Nephron (organoid): ENCODE results near the gene TRIM44.

Experiments used
- H3K27ac Mint-ChIP-seq, 3 experiments: 2 replicates each; pipeline ENCODE4 v1.8.0; 2020; ENCODE audit warnings: mixed read lengths in 3 of 3, mild to moderate bottlenecking in 2 of 3, moderate library complexity in 1 of 3
- H3K27me3 Mint-ChIP-seq: 2 replicates; pipeline ENCODE4 v1.8.0; 2021; ENCODE audit warnings: low read depth, mild to moderate bottlenecking, moderate library complexity, mixed read lengths
- H3K36me3 Mint-ChIP-seq: 2 replicates; pipeline ENCODE4 v1.8.0; 2020; ENCODE audit warnings: low read depth, mixed read lengths
- H3K4me1 Mint-ChIP-seq: 2 replicates; pipeline ENCODE4 v1.8.0; 2020; ENCODE audit warnings: mixed read lengths
- H3K4me3 Mint-ChIP-seq, 3 experiments: 2 replicates each; pipeline ENCODE4 v1.8.0; 2020; ENCODE audit warnings: mild to moderate bottlenecking in 3 of 3, mixed read lengths in 3 of 3, moderate library complexity in 2 of 3
- H3K9me3 Mint-ChIP-seq: 2 replicates; pipeline ENCODE4 v1.8.0; 2020; ENCODE audit warnings: mixed read lengths
- TF ChIP-seq, protein P1 (sequence below), 3 experiments: fragments of 200-600 bp; sonication (generic); IDR thresholded peaks; one replicate each; pipeline ENCODE4 v1.5.0; 2021; ENCODE audit warnings: antibody characterized with exemption in 3 of 3; ENCODE audit not compliant: unreplicated experiment in 3 of 3

Gene TRIM44

GRCh38 chr11:35839368-35840161 lies 177.0 kb downstream of the TRIM44 start:
- H3K4me1 Mint-ChIP-seq, result no peaks in the 10 kb centered on the region
- TF ChIP-seq, protein P1, sequence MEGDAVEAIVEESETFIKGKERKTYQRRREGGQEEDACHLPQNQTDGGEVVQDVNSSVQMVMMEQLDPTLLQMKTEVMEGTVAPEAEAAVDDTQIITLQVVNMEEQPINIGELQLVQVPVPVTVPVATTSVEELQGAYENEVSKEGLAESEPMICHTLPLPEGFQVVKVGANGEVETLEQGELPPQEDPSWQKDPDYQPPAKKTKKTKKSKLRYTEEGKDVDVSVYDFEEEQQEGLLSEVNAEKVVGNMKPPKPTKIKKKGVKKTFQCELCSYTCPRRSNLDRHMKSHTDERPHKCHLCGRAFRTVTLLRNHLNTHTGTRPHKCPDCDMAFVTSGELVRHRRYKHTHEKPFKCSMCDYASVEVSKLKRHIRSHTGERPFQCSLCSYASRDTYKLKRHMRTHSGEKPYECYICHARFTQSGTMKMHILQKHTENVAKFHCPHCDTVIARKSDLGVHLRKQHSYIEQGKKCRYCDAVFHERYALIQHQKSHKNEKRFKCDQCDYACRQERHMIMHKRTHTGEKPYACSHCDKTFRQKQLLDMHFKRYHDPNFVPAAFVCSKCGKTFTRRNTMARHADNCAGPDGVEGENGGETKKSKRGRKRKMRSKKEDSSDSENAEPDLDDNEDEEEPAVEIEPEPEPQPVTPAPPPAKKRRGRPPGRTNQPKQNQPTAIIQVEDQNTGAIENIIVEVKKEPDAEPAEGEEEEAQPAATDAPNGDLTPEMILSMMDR (IDR thresholded peaks at IDR 0.05; ENCODE audit: unreplicated experiment in 3 of 3), result no peak
- no peak overlapping the region for H3K27ac Mint-ChIP-seq
- no peak overlapping the region for H3K4me3 Mint-ChIP-seq
- peaks cover 7% of the 10 kb centered on the region for H3K9me3 Mint-ChIP-seq
- no peaks in the 10 kb centered on the region for H3K36me3 Mint-ChIP-seq
- H3K27me3 Mint-ChIP-seq, result no peaks in the 10 kb centered on the region

GRCh38 chr11:35841733-35842132 lies 179.2 kb downstream of the TRIM44 start:
- H3K4me1 Mint-ChIP-seq, result no peaks in the 10 kb centered on the region
- H3K9me3 Mint-ChIP-seq, result peaks cover 7% of the 10 kb centered on the region
- H3K27ac Mint-ChIP-seq, result no peak overlapping the region
- H3K36me3 Mint-ChIP-seq, result no peaks in the 10 kb centered on the region
- TF ChIP-seq, protein P1 (IDR thresholded peaks at IDR 0.05; ENCODE audit: unreplicated experiment in 3 of 3), result no peak
- no peaks in the 10 kb centered on the region for H3K27me3 Mint-ChIP-seq
- H3K4me3 Mint-ChIP-seq, result no peak overlapping the region

GRCh38 chr11:35842958-35843357 lies 180.4 kb downstream of the TRIM44 start:
- peaks cover 7% of the 10 kb centered on the region for H3K9me3 Mint-ChIP-seq
- no peaks in the 10 kb centered on the region for H3K27me3 Mint-ChIP-seq
- no peak overlapping the region for H3K4me3 Mint-ChIP-seq
- H3K36me3 Mint-ChIP-seq, result no peaks in the 10 kb centered on the region
- TF ChIP-seq, protein P1 (IDR thresholded peaks at IDR 0.05; ENCODE audit: unreplicated experiment in 3 of 3), result no peak
- no peaks in the 10 kb centered on the region for H3K4me1 Mint-ChIP-seq
- H3K27ac Mint-ChIP-seq, result no peak overlapping the region

GRCh38 chr11:35844579-35844978 lies 182.0 kb downstream of the TRIM44 start:
- H3K27me3 Mint-ChIP-seq, result no peaks in the 10 kb centered on the region
- no peak overlapping the region for H3K27ac Mint-ChIP-seq
- TF ChIP-seq, protein P1 (IDR thresholded peaks at IDR 0.05; ENCODE audit: unreplicated experiment in 3 of 3), result no peak
- no peak overlapping the region for H3K4me3 Mint-ChIP-seq
- no peaks in the 10 kb centered on the region for H3K4me1 Mint-ChIP-seq
- H3K36me3 Mint-ChIP-seq, result no peaks in the 10 kb centered on the region
- H3K9me3 Mint-ChIP-seq, result peaks cover 7% of the 10 kb centered on the region

GRCh38 chr11:35845860-35846259 lies 183.3 kb downstream of the TRIM44 start:
- Mint-ChIP-seq H3K4me3 (no peak overlapping the region), H3K9me3 (peaks cover under 1% of the 10 kb centered on the region), H3K27ac (no peak overlapping the region), H3K36me3 (no peaks in the 10 kb centered on the region), H3K27me3 (no peaks in the 10 kb centered on the region), H3K4me1 (no peaks in the 10 kb centered on the region)
- TF ChIP-seq, protein P1 (IDR thresholded peaks at IDR 0.05; ENCODE audit: unreplicated experiment in 3 of 3), result no peak

DNA sequence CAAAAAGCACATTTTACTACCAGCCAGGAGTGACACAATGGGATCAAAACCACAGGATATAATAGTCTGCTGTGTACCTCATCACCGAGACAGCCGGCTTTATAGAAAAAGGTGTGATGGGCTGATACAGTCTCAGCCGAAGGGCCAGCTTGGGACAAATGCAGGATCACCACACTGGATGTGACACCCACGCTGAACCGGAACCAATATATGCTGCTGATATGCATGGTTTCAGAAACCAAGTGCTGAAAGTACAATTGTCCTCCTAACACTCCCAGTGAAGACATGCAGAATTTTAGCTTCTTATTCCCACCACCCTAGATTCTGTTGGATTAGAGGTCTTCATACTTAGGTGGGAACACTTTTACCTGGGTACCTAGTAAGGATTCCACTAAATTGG lies 184.3 kb downstream of the TRIM44 start:
- Mint-ChIP-seq H3K9me3 (no peaks in the 10 kb centered on the region), H3K36me3 (no peaks in the 10 kb centered on the region), H3K27me3 (no peaks in the 10 kb centered on the region), H3K27ac (no peak overlapping the region), H3K4me3 (no peak overlapping the region), H3K4me1 (no peaks in the 10 kb centered on the region)
- TF ChIP-seq, protein P1 (IDR thresholded peaks at IDR 0.05; ENCODE audit: unreplicated experiment in 3 of 3), result no peak
